H9 (cell line): ENCODE measurements around the gene TPP1. TPM values are rescaled to one million over a fixed set of nuclear protein-coding genes. Genes with fewer than 3 reads are reported as not detected.

Source experiments
- DNase-seq: peaks from one replicate; pipeline ENCODE4 v3.0.0-alpha.2; 2017
- H2AFZ ChIP-seq: one replicate; pipeline ENCODE4 v1.6.1; 2013; ENCODE audit warnings: mild to moderate bottlenecking, low read length, control low read depth, moderate library complexity
- H2AK5ac ChIP-seq: 2 replicates; pipeline ENCODE4 v1.6.1; 2013; ENCODE audit warnings: low read length, control low read depth, mixed read lengths; ENCODE audit not compliant: insufficient read length
- H2BK120ac ChIP-seq: one replicate; pipeline ENCODE4 v1.6.1; 2013; ENCODE audit warnings: low read depth, mild to moderate bottlenecking, low read length, control low read depth, inconsistent platforms; ENCODE audit not compliant: poor library complexity, severe bottlenecking
- H2BK12ac ChIP-seq: 2 replicates; pipeline ENCODE4 v1.6.1; 2013; ENCODE audit warnings: low read length, control low read depth, mixed read lengths, low read depth; ENCODE audit not compliant: insufficient read length
- H2BK15ac ChIP-seq: 2 replicates; pipeline ENCODE4 v1.6.1; 2013; ENCODE audit warnings: low read depth, low read length, control low read depth
- H2BK20ac ChIP-seq: one replicate; pipeline ENCODE4 v1.6.1; 2013; ENCODE audit warnings: low read depth, mild to moderate bottlenecking, low read length, control low read depth, inconsistent platforms; ENCODE audit not compliant: poor library complexity, severe bottlenecking
- H2BK5ac ChIP-seq: 2 replicates; pipeline ENCODE4 v1.6.1; 2013; ENCODE audit warnings: low read length, control low read depth, mixed read lengths; ENCODE audit not compliant: insufficient read length
- H3K14ac ChIP-seq: 2 replicates; pipeline ENCODE4 v1.6.1; 2013; ENCODE audit warnings: low read length, control low read depth; ENCODE audit not compliant: insufficient read depth
- H3K18ac ChIP-seq: 2 replicates; pipeline ENCODE4 v1.6.1; 2013; ENCODE audit warnings: low read depth, mild to moderate bottlenecking, mixed read lengths, low read length, control low read depth; ENCODE audit not compliant: insufficient read length
- H3K23ac ChIP-seq: 2 replicates; pipeline ENCODE4 v1.6.1; 2013; ENCODE audit warnings: low read length, control low read depth, mixed read lengths, low read depth; ENCODE audit not compliant: insufficient read length
- H3K23me2 ChIP-seq: 2 replicates; pipeline ENCODE4 v1.6.1; 2013; ENCODE audit warnings: low read depth, mild to moderate bottlenecking, mixed read lengths, low read length, control low read depth; ENCODE audit not compliant: insufficient read length, poor library complexity, severe bottlenecking
- H3K27ac ChIP-seq: 2 replicates; pipeline ENCODE4 v1.5.1; 2013; ENCODE audit warnings: low read length, control low read depth, mixed read lengths, low read depth; ENCODE audit not compliant: insufficient read length
- H3K27me3 ChIP-seq: 2 replicates; pipeline ENCODE4 v1.6.1; 2013; ENCODE audit warnings: low read length, control low read depth, inconsistent platforms; ENCODE audit not compliant: insufficient read depth
- H3K4ac ChIP-seq: 2 replicates; pipeline ENCODE4 v1.6.1; 2013; ENCODE audit warnings: low read depth, mild to moderate bottlenecking, control low read depth, inconsistent platforms, low read length, moderate library complexity
- H3K4me1 ChIP-seq: 2 replicates; pipeline ENCODE4 v1.6.1; 2013; ENCODE audit warnings: low read length, control low read depth, inconsistent platforms; ENCODE audit not compliant: insufficient read depth
- H3K4me2 ChIP-seq: 2 replicates; pipeline ENCODE4 v1.6.1; 2013; ENCODE audit warnings: low read length, control low read depth, mixed read lengths; ENCODE audit not compliant: insufficient read length, insufficient read depth
- H3K56ac ChIP-seq: 2 replicates; pipeline ENCODE4 v1.6.1; 2013; ENCODE audit warnings: low read depth, mild to moderate bottlenecking, mixed read lengths, low read length, control low read depth; ENCODE audit not compliant: insufficient read length
- H3K79me1 ChIP-seq: 2 replicates; pipeline ENCODE4 v1.6.1; 2013; ENCODE audit warnings: low read depth, mild to moderate bottlenecking, moderate library complexity, low read length, control low read depth, inconsistent platforms; ENCODE audit not compliant: insufficient read depth, poor library complexity, severe bottlenecking
- H3K79me2 ChIP-seq: 2 replicates; pipeline ENCODE4 v1.6.1; 2013; ENCODE audit warnings: low read length, control low read depth, inconsistent platforms; ENCODE audit not compliant: insufficient read depth
- H3K9ac ChIP-seq: 2 replicates; pipeline ENCODE4 v1.6.1; 2013; ENCODE audit warnings: low read length, control low read depth, mixed read lengths; ENCODE audit not compliant: insufficient read length; ENCODE audit errors: extremely low read depth
- H3K9me3 ChIP-seq: one replicate; pipeline ENCODE4 v1.6.1; 2013; ENCODE audit warnings: low read depth, low read length, inconsistent platforms; ENCODE audit not compliant: control insufficient read depth
- H3T11ph ChIP-seq: one replicate; pipeline ENCODE4 v1.6.1; 2013; ENCODE audit warnings: mild to moderate bottlenecking, low read length, control low read depth, inconsistent platforms
- H4K20me1 ChIP-seq: one replicate; pipeline ENCODE4 v1.6.1; 2013; ENCODE audit not compliant: control insufficient read depth, insufficient read length, insufficient read depth
- H4K5ac ChIP-seq: 2 replicates; pipeline ENCODE4 v1.6.1; 2013; ENCODE audit warnings: low read depth, mild to moderate bottlenecking, mixed read lengths, low read length, control low read depth; ENCODE audit not compliant: insufficient read length
- H4K8ac ChIP-seq: replicated peaks from 2 replicates; pipeline ENCODE4 v1.6.1; 2013; ENCODE audit warnings: low read length, control low read depth, mixed read lengths, low read depth; ENCODE audit not compliant: insufficient read length
- H4K91ac ChIP-seq: 2 replicates; pipeline ENCODE4 v1.6.1; 2013; ENCODE audit warnings: low read depth, mild to moderate bottlenecking, moderate library complexity, mixed read lengths, low read length, control low read depth; ENCODE audit not compliant: insufficient read length
- H3K27ac Mint-ChIP-seq, 3 experiments: 2 replicates in 2 of 3; 3 replicates in 1 of 3; pipeline ENCODE4 v1.8.0; 2020 to 2021; ENCODE audit warnings: mixed read lengths in 3 of 3, mild to moderate bottlenecking in 1 of 3, moderate library complexity in 1 of 3
- H3K27me3 Mint-ChIP-seq: 2 replicates; pipeline ENCODE4 v1.8.0; 2021; ENCODE audit warnings: low read depth, mild to moderate bottlenecking, moderate library complexity, mixed read lengths
- H3K36me3 Mint-ChIP-seq, 3 experiments: 2 replicates in 2 of 3; 3 replicates in 1 of 3; pipeline ENCODE4 v1.8.0; 2020 to 2021; ENCODE audit warnings: low read depth in 3 of 3, mixed read lengths in 3 of 3; ENCODE audit not compliant: insufficient read depth in 1 of 3
- H3K4me1 Mint-ChIP-seq, 2 experiments: 2 replicates each; pipeline ENCODE4 v1.8.0; 2020; ENCODE audit warnings: mixed read lengths in 2 of 2
- H3K4me3 Mint-ChIP-seq, 2 experiments: 2 replicates in 1 of 2; 3 replicates in 1 of 2; pipeline ENCODE4 v1.8.0; 2020 to 2021; ENCODE audit warnings: mild to moderate bottlenecking in 2 of 2, mixed read lengths in 2 of 2, moderate library complexity in 1 of 2
- H3K9me3 Mint-ChIP-seq, 2 experiments: 2 replicates in 1 of 2; 3 replicates in 1 of 2; pipeline ENCODE4 v1.8.0; 2020; ENCODE audit warnings: mild to moderate bottlenecking in 2 of 2, mixed read lengths in 2 of 2, moderate library complexity in 1 of 2
- WGBS: extraction: QIAGEN DNeasy Blood & Tissue Kit; methylation state at CpG from one replicate; pipeline ENCODE4 v1.1.7; 2013; ENCODE audit warnings: missing lambda C conversion rate, low lambda C conversion rate, mixed read lengths; ENCODE audit not compliant: insufficient read length; ENCODE audit errors: extremely low coverage; 5-methylcytosine and 5-hydroxymethylcytosine counted together
- total RNA-seq: library from RNA; stranded (reverse); gene quantifications from 2 replicates; pipeline ENCODE4 v1.2.1, GENCODE V29; 2021
- TF ChIP-seq, protein P1 (sequence below): fragments of 200-600 bp; sonication (generic); conservative IDR thresholded peaks from 3 replicates; pipeline ENCODE4 v1.8.0; 2021; ENCODE audit warnings: antibody characterized with exemption, mild to moderate bottlenecking

The TPP1 gene
- total RNA-seq, 1 experiment from 2014 or later: 37.2 TPM

DNA sequence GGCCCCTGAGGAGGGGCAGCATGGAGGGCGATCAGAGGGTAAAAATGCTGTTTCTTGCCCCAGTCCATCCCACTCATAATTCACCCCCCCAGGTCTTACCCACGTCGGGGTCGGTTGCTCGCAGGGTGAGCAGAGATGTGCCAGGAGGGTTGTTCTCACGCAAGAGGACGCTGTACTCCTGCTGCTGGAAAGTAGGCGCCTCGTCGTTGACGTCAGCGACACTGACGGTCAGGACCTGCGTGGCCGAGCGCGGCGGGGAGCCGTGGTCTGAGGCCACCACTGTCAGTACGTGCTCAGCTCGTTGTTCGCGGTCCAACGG, 10.3 kb upstream of the TPP1 start:
- H3K27ac ChIP-seq: no peak overlapping the region
- no peaks in the 10 kb centered on the region for H3K79me1 ChIP-seq
- H3K4me1 Mint-ChIP-seq: peaks cover 3% of the 10 kb centered on the region in 2 experiments; a peak in 2 of 4 replicates
- H3T11ph ChIP-seq: no peak overlapping the region
- no peaks in the 10 kb centered on the region for H3K4me1 ChIP-seq
- H2BK5ac ChIP-seq: no peak overlapping the region
- no peaks in the 10 kb centered on the region for H3K9me3 Mint-ChIP-seq
- H2AK5ac ChIP-seq: no peak overlapping the region
- H4K8ac ChIP-seq: no peak overlapping the region
- peaks cover 18% of the 10 kb centered on the region; the same call in 1 of the 2 replicates for H3K27me3 ChIP-seq
- no peak overlapping the region for H2BK12ac ChIP-seq
- H3K27ac Mint-ChIP-seq: no peak overlapping the region
- H2BK15ac ChIP-seq: no peak overlapping the region
- H3K79me2 ChIP-seq: no peaks in the 10 kb centered on the region
- no peak overlapping the region for H3K56ac ChIP-seq
- no peak overlapping the region for H3K18ac ChIP-seq
- no peak overlapping the region for H3K4ac ChIP-seq
- H3K23ac ChIP-seq: no peak overlapping the region
- H3K4me3 Mint-ChIP-seq: peak overlapping the region; percentile 48 to 71
- no peak overlapping the region for H2AFZ ChIP-seq
- peaks cover 9% of the 10 kb centered on the region for H3K23me2 ChIP-seq
- H4K20me1 ChIP-seq: no peaks in the 10 kb centered on the region
- no peak for DNase-seq
- TF ChIP-seq, protein P1, sequence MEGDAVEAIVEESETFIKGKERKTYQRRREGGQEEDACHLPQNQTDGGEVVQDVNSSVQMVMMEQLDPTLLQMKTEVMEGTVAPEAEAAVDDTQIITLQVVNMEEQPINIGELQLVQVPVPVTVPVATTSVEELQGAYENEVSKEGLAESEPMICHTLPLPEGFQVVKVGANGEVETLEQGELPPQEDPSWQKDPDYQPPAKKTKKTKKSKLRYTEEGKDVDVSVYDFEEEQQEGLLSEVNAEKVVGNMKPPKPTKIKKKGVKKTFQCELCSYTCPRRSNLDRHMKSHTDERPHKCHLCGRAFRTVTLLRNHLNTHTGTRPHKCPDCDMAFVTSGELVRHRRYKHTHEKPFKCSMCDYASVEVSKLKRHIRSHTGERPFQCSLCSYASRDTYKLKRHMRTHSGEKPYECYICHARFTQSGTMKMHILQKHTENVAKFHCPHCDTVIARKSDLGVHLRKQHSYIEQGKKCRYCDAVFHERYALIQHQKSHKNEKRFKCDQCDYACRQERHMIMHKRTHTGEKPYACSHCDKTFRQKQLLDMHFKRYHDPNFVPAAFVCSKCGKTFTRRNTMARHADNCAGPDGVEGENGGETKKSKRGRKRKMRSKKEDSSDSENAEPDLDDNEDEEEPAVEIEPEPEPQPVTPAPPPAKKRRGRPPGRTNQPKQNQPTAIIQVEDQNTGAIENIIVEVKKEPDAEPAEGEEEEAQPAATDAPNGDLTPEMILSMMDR: no peak
- no peak overlapping the region for H2BK120ac ChIP-seq
- peaks cover 2 to 32% (median 17%) of the 10 kb centered on the region in 3 experiments for H3K36me3 Mint-ChIP-seq
- H3K9ac ChIP-seq: no peak overlapping the region
- no peak overlapping the region for H4K5ac ChIP-seq
- no peak overlapping the region for H3K14ac ChIP-seq
- no peak overlapping the region for H3K4me2 ChIP-seq
- no peak overlapping the region for H4K91ac ChIP-seq
- no CpG with 5 or more reads among the region's 24 CpGs for WGBS
- no peaks in the 10 kb centered on the region for H3K9me3 ChIP-seq
- no peak overlapping the region for H2BK20ac ChIP-seq
- peaks cover 49% of the 10 kb centered on the region for H3K27me3 Mint-ChIP-seq
